ENCODE data around the gene SIL1. TPM values are rescaled to one million over a fixed set of nuclear protein-coding genes. Genes with fewer than 3 reads are reported as not detected.

The SIL1 gene
- total RNA-seq, 1 experiment from 2014 or later: 22.0 TPM

GRCh38 chr5:138911441-138911840 lies 286.7 kb downstream of the SIL1 start:
- CTCF ChIA-PET: no interaction called here
- Histone ChIP-seq H3K36me3 (ENCODE audit: insufficient read depth, low read length, poor library complexity, severe bottlenecking) (no peaks in the 10 kb centered on the region), H3K27me3 (replicated peaks; ENCODE audit: insufficient read depth, low read depth, low read length, poor library complexity) (no peaks in the 10 kb centered on the region), H3K4me1 (ENCODE audit: insufficient read depth, low read length, poor library complexity, severe bottlenecking) (peaks cover 7% of the 10 kb centered on the region), H3K4me3 (ENCODE audit: low read depth, low read length, poor library complexity, severe bottlenecking) (no peak overlapping the region), H3K9me3 (ENCODE audit: low read depth, low read length, poor library complexity, severe bottlenecking) (no peaks in the 10 kb centered on the region), H3K27ac (ENCODE audit: low read depth, low read length, poor library complexity, severe bottlenecking) (no peak overlapping the region)
- intact Hi-C loops (cut with micrococcal nuclease; ENCODE audit: unreplicated experiment): no loop called here
- no TSS peak for BruUV-seq (replicated peaks)
- DNase-seq (ENCODE audit: low spot score): no peak
- POLR2A ChIA-PET (ENCODE audit: low non-redundant PET): no interaction called here
- TF ChIP-seq CTCF (conservative IDR thresholded peaks at IDR 0.05; ENCODE audit: low read depth, low read length): no peak
- TF ChIP-seq EZH2 (IDR thresholded peaks at IDR 0.05; ENCODE audit: borderline replicate concordance, low read depth, low read length, poor library complexity, severe bottlenecking): no peak

GRCh38 chr5:138910546-138911185 lies 287.5 kb downstream of the SIL1 start:
- POLR2A ChIA-PET (ENCODE audit: low non-redundant PET): interaction anchor here (0.6 kb wide), 1 partner anchor 446 kb away, joined by 3 read pairs; no protein-coding TSS in a partner anchor

GRCh38 chr5:138909734-138910133 lies 288.4 kb downstream of the SIL1 start:
- Histone ChIP-seq H3K9me3 (ENCODE audit: low read depth, low read length, poor library complexity, severe bottlenecking) (no peaks in the 10 kb centered on the region), H3K27me3 (replicated peaks; ENCODE audit: insufficient read depth, low read depth, low read length, poor library complexity) (no peaks in the 10 kb centered on the region), H3K4me1 (ENCODE audit: insufficient read depth, low read length, poor library complexity, severe bottlenecking) (peaks cover 7% of the 10 kb centered on the region), H3K4me3 (ENCODE audit: low read depth, low read length, poor library complexity, severe bottlenecking) (no peak overlapping the region), H3K27ac (ENCODE audit: low read depth, low read length, poor library complexity, severe bottlenecking) (no peak overlapping the region), H3K36me3 (ENCODE audit: insufficient read depth, low read length, poor library complexity, severe bottlenecking) (no peaks in the 10 kb centered on the region)
- ChIA-PET POLR2A (ENCODE audit: low non-redundant PET) (no interaction called here), CTCF (no interaction called here)
- no peak for DNase-seq (ENCODE audit: low spot score)
- no TSS peak for BruUV-seq (replicated peaks)
- intact Hi-C loops (cut with micrococcal nuclease; ENCODE audit: unreplicated experiment): no loop called here
- TF ChIP-seq CTCF (conservative IDR thresholded peaks at IDR 0.05; ENCODE audit: low read depth, low read length) (no peak), EZH2 (IDR thresholded peaks at IDR 0.05; ENCODE audit: borderline replicate concordance, low read depth, low read length, poor library complexity, severe bottlenecking) (no peak)

More at GRCh38 chr5:138910546-138911185, 287.5 kb downstream of the SIL1 start:
- Histone ChIP-seq H3K9me3 (ENCODE audit: low read depth, low read length, poor library complexity, severe bottlenecking) (no peaks in the 10 kb centered on the region), H3K27me3 (replicated peaks; ENCODE audit: insufficient read depth, low read depth, low read length, poor library complexity) (no peaks in the 10 kb centered on the region), H3K36me3 (ENCODE audit: insufficient read depth, low read length, poor library complexity, severe bottlenecking) (no peaks in the 10 kb centered on the region), H3K4me3 (ENCODE audit: low read depth, low read length, poor library complexity, severe bottlenecking) (no peak overlapping the region), H3K27ac (ENCODE audit: low read depth, low read length, poor library complexity, severe bottlenecking) (no peak overlapping the region), H3K4me1 (ENCODE audit: insufficient read depth, low read length, poor library complexity, severe bottlenecking) (peaks cover 7% of the 10 kb centered on the region)
- TF ChIP-seq EZH2 (IDR thresholded peaks at IDR 0.05; ENCODE audit: borderline replicate concordance, low read depth, low read length, poor library complexity, severe bottlenecking) (no peak), CTCF (conservative IDR thresholded peaks at IDR 0.05; ENCODE audit: low read depth, low read length) (no peak)
- DNase-seq (ENCODE audit: low spot score): peak; percentile 28
- CTCF ChIA-PET: no interaction called here
- no TSS peak for BruUV-seq (replicated peaks)
- intact Hi-C loops (cut with micrococcal nuclease; ENCODE audit: unreplicated experiment): no loop called here
